Urinary bladder (tissue), 4 donors: Measurements from ENCODE around the gene DAG1. TPM values are rescaled to one million over a fixed set of nuclear protein-coding genes. Genes with fewer than 3 reads are reported as not detected.

Experiments used
- DNase-seq: peaks from one replicate; pipeline ENCODE4 v3.0.0-alpha.2; 2015; ENCODE audit errors: extremely low spot score
- H3K27ac ChIP-seq: one replicate; pipeline ENCODE4 v1.5.1; 2013; ENCODE audit warnings: low read depth, mild to moderate bottlenecking, moderate library complexity
- H3K36me3 ChIP-seq: one replicate; pipeline ENCODE4 v1.6.1; 2013; ENCODE audit warnings: mild to moderate bottlenecking, moderate library complexity; ENCODE audit not compliant: insufficient read depth
- H3K4me1 ChIP-seq: one replicate; pipeline ENCODE4 v1.6.1; 2013; ENCODE audit warnings: mild to moderate bottlenecking, moderate library complexity; ENCODE audit not compliant: insufficient read depth
- H3K4me3 ChIP-seq: one replicate; pipeline ENCODE4 v1.5.1; 2013; ENCODE audit warnings: low read depth, low read length
- WGBS: extraction: QIAGEN DNeasy Blood & Tissue Kit; methylation state at CpG from one replicate; pipeline ENCODE4 v1.1.7; 2013; 5-methylcytosine and 5-hydroxymethylcytosine counted together
- polyA plus RNA-seq: library from polyadenylated mRNA; stranded (reverse); fragments of 200-250 nt; gene quantifications from one replicate; pipeline ENCODE4 v1.2.3, GENCODE V29; 2013
- total RNA-seq: library from RNA; depleted of rRNA; stranded (reverse); fragments of >200 nt; gene quantifications from one replicate; pipeline ENCODE4 v1.2.3, GENCODE V29; 2014
- donor health status: healthy with polysubstance abuse.
- donor health status: healthy.

Gene DAG1
- total and polyA plus RNA-seq, 2 donors = 34.1 to 58.7 TPM

- peaks cover 2% of the 10 kb centered on the region for H3K4me1 ChIP-seq
- DNase-seq = no peak
- no peak overlapping the region for H3K4me3 ChIP-seq
- H3K27ac ChIP-seq = no peak overlapping the region
- WGBS = 57% methylated on average over 4 of the region's 4 CpGs
- H3K36me3 ChIP-seq = peaks cover 5% of the 10 kb centered on the region
Measured at GRCh38 chr3:49513494-49514124, 43.5 kb downstream of the DAG1 start.

GRCh38 chr3:49518016-49518415 lies 47.9 kb downstream of the DAG1 start:
- DNase-seq = no peak
- H3K36me3 ChIP-seq = peaks cover 2% of the 10 kb centered on the region
- H3K27ac ChIP-seq = no peak overlapping the region
- H3K4me3 ChIP-seq = no peak overlapping the region
- H3K4me1 ChIP-seq = peaks cover under 1% of the 10 kb centered on the region
- 90% methylated on average over 3 of the region's 3 CpGs for WGBS

GRCh38 chr3:49518441-49518840 lies 48.4 kb downstream of the DAG1 start:
- H3K27ac ChIP-seq = no peak overlapping the region
- H3K36me3 ChIP-seq = peaks cover 2% of the 10 kb centered on the region
- DNase-seq = no peak
- WGBS = 93% methylated on average over 5 of the region's 5 CpGs
- no peaks in the 10 kb centered on the region for H3K4me1 ChIP-seq
- no peak overlapping the region for H3K4me3 ChIP-seq

GRCh38 chr3:49519296-49519695 lies 49.2 kb downstream of the DAG1 start:
- Histone ChIP-seq H3K27ac (no peak overlapping the region), H3K4me3 (no peak overlapping the region), H3K36me3 (peaks cover 2% of the 10 kb centered on the region), H3K4me1 (no peaks in the 10 kb centered on the region)
- WGBS = 86% methylated on average over 6 of the region's 6 CpGs
- DNase-seq = no peak

GRCh38 chr3:49519916-49520385 lies 49.9 kb downstream of the DAG1 start:
- WGBS = 77% methylated on average over 2 of the region's 2 CpGs
- DNase-seq = no peak
- H3K4me1 ChIP-seq = no peaks in the 10 kb centered on the region
- H3K36me3 ChIP-seq = peaks cover 2% of the 10 kb centered on the region
- H3K4me3 ChIP-seq = no peak overlapping the region
- no peak overlapping the region for H3K27ac ChIP-seq

- DNase-seq = no peak
- Histone ChIP-seq H3K36me3 (no peaks in the 10 kb centered on the region), H3K27ac (no peak overlapping the region), H3K4me1 (no peaks in the 10 kb centered on the region), H3K4me3 (no peak overlapping the region)
- WGBS = 82% methylated on average over 5 of the region's 5 CpGs
Measured at GRCh38 chr3:49523756-49524747, 54.0 kb downstream of the DAG1 start.

- H3K27ac ChIP-seq = no peak overlapping the region
- no peak for DNase-seq
- H3K4me1 ChIP-seq = peaks cover 1% of the 10 kb centered on the region
- peaks cover 7% of the 10 kb centered on the region for H3K36me3 ChIP-seq
- H3K4me3 ChIP-seq = no peak overlapping the region
Measured at GRCh38 chr3:49529567-49529966, 59.5 kb downstream of the DAG1 start.

- 90% methylated on average over 5 of the region's 5 CpGs for WGBS
- Histone ChIP-seq H3K36me3 (peaks cover 7% of the 10 kb centered on the region), H3K4me3 (no peak overlapping the region), H3K27ac (no peak overlapping the region), H3K4me1 (peaks cover 1% of the 10 kb centered on the region)
- no peak for DNase-seq
Measured at GRCh38 chr3:49530231-49530630, 60.2 kb downstream of the DAG1 start.

GRCh38 chr3:49530701-49531100 lies 60.6 kb downstream of the DAG1 start:
- WGBS = 91% methylated on average over 8 of the region's 8 CpGs
- Histone ChIP-seq H3K4me1 (peaks cover 1% of the 10 kb centered on the region), H3K4me3 (no peak overlapping the region), H3K27ac (no peak overlapping the region), H3K36me3 (peaks cover 7% of the 10 kb centered on the region)
- no peak for DNase-seq

GRCh38 chr3:49531218-49531617 lies 61.2 kb downstream of the DAG1 start:
- no peak overlapping the region for H3K27ac ChIP-seq
- DNase-seq = no peak
- no peak overlapping the region for H3K4me3 ChIP-seq
- 88% methylated on average over 10 of the region's 10 CpGs for WGBS
- H3K4me1 ChIP-seq = peaks cover 1% of the 10 kb centered on the region
- H3K36me3 ChIP-seq = peaks cover 7% of the 10 kb centered on the region

- H3K4me1 ChIP-seq = peaks cover 1% of the 10 kb centered on the region
- peaks cover 7% of the 10 kb centered on the region for H3K36me3 ChIP-seq
- DNase-seq = no peak
- no peak overlapping the region for H3K4me3 ChIP-seq
- no peak overlapping the region for H3K27ac ChIP-seq
- WGBS = 95% methylated on average over 16 of the region's 16 CpGs
Measured at GRCh38 chr3:49531715-49532114, 61.6 kb downstream of the DAG1 start.

- Histone ChIP-seq H3K27ac (no peak overlapping the region), H3K4me3 (no peak overlapping the region), H3K4me1 (peaks cover 1% of the 10 kb centered on the region), H3K36me3 (peaks cover 7% of the 10 kb centered on the region)
- WGBS = 95% methylated on average over 13 of the region's 13 CpGs
- DNase-seq = no peak
Measured at GRCh38 chr3:49533031-49533430, 63.0 kb downstream of the DAG1 start.

GRCh38 chr3:49533786-49534519 lies 63.9 kb downstream of the DAG1 start:
- 85% methylated on average over 9 of the region's 9 CpGs for WGBS
- Histone ChIP-seq H3K4me3 (no peak overlapping the region), H3K27ac (no peak overlapping the region), H3K36me3 (peaks cover 7% of the 10 kb centered on the region), H3K4me1 (peaks cover 1% of the 10 kb centered on the region)
- no peak for DNase-seq
